ENCODE measurements around the gene TACC2.

Gene TACC2

GRCh38 chr10:122248356-122249302 lies 259.7 kb downstream of the TACC2 start:
- no peak for DNase-seq (ENCODE audit: low read depth in 2 of 2)

- DNase-seq (ENCODE audit: low read depth in 2 of 2) = no peak
Measured at GRCh38 chr10:122249303-122249850, 260.4 kb downstream of the TACC2 start.

DNA sequence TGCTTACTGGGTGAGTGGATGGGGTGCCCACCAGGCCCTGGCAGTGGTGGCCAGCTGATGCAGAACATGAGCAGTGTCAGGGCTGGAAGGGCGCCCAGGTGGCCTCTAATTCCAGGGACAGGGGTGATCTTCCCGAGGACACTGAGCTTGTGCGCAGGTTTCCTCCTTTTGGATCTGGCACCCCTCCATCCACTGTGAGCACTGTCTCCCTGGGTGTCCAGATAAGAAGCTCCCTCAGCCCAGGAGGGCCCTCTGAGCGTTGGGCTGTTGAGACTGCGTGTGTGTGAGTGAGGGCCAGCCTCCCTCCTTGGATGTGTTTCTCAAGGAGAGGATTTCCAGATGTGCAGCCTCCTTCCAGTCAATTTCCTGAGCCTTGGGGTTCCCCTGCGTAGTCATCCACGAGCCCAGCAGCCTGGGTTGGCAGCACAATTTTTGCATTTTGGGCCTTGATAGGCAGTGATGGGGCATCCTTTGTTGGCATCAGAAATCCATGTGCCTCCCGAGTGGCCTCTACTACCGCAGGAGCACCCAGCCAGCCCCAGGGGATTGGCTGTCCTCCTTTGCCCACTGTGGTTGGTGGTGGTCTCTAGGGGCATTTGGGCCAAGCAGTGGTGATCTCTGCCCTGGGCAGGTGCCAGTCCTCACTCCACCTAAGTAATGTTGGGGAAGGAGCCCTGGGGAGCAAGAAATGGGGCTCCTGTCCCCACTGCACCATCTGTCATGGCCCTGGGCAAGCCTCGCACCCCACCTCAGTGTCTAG lies 261.2 kb downstream of the TACC2 start:
- DNase-seq (ENCODE audit: low read depth in 2 of 2) = no peak

DNA sequence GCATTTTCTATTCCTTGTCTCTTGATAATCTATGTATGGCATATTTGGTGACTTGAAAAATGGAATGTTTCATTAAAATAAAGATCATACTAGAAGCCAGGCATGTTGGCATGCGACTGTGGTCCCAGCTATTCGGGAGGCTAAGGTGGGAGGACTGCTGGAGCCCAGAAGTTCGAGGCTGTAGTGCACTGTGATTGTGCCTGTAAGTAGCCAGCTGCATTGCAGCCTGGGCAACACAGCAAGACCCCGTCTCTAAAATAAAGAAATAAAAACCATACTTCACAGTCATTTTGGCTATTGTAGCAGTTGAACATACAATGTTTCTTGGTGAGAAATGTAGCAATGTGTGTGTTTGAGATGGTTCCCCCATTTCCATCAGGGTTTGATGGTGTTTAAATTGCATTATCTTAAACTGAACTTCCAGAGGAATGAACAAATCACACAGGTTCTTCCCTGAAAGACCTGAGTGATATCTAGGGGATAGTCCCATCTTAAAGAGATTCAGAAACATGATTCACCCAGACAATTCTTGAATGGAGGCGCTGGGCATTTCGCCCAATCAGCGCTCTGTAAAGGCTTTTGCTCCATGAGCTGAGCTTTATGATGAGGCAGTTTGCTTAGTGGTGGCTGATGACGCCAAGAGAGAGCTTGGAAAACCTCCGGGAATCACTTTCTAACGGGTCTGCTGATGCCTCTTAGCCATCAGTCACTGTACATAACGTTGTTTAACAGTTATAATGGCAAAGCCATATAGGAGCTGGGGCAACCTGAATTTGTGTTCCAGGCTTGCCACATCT lies 262.7 kb downstream of the TACC2 start:
- DNase-seq (ENCODE audit: low read depth in 2 of 2) = no peak

- no peak for DNase-seq (ENCODE audit: low read depth in 2 of 2)
Measured at GRCh38 chr10:122252805-122253204, 263.8 kb downstream of the TACC2 start.

- no peak for DNase-seq (ENCODE audit: low read depth in 2 of 2)
Measured at GRCh38 chr10:122253605-122254004, 264.6 kb downstream of the TACC2 start.

GRCh38 chr10:122254831-122255230 lies 265.9 kb downstream of the TACC2 start:
- no peak for DNase-seq (ENCODE audit: low read depth in 2 of 2)

GRCh38 chr10:122255509-122256301 lies 266.7 kb downstream of the TACC2 start:
- no peak for DNase-seq (ENCODE audit: low read depth in 2 of 2)

DNA sequence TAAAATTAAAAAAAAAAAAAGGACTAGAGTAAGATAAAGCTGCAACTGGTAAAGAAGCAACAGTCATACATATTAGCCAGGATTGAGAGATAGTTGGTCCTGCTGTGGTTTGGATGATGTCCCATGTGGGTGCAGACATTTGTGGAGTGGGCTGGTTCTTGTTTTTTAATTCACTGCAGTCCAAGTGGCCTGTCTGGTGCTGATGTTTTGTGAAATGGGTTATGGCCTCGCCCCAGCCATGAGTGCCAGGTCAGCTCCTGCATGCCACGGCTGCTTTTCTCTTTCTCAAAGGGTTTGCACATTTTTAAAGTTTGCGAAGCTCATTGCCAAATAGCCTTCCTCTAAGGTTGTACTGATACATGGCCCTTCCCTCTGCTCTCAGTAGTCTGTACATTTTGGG lies 268.1 kb downstream of the TACC2 start:
- no peak for DNase-seq (ENCODE audit: low read depth in 2 of 2)

GRCh38 chr10:122258136-122259074 lies 269.4 kb downstream of the TACC2 start:
- no peak for DNase-seq (ENCODE audit: low read depth in 2 of 2)

DNA sequence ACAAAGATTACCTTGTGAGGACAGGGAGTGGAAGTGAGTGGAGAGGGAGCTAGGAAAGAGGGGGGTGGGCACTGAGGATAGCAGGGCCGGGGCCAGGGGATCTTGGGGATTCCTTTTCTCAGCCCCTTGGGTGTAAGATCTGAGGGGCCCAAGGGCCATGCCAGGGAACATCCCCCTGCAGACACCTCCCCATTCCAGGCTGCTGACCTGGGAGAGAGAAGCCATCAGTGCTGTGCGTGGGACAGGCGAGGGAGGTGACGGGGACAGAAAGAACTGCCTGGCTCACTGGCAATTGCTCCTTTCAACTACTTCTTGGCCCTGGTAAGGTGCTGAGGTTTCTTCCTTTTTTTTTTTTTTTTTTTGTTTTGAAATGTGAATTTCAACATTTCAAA lies 270.1 kb downstream of the TACC2 start:
- no peak for DNase-seq (ENCODE audit: low read depth in 2 of 2)

DNA sequence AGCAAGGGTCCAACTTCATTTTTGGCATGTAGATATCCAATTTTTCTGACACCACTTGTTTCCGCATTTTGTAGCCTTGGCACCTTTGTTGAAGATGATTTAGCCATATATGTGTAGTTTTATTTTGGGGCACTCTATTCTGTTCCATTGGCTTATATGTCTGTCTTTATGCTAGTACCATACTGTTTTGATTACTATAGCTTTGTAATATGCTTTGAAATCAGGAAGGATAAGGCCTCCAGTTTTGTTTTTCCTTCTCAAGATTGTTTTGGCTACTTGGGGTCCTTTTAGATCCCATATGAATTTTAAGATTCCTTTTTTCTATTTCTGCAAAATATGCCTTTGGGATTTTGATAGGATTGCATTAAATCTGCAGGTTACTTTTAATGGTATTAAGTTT lies 272.6 kb downstream of the TACC2 start:
- no peak for DNase-seq (ENCODE audit: low read depth in 2 of 2)

DNA sequence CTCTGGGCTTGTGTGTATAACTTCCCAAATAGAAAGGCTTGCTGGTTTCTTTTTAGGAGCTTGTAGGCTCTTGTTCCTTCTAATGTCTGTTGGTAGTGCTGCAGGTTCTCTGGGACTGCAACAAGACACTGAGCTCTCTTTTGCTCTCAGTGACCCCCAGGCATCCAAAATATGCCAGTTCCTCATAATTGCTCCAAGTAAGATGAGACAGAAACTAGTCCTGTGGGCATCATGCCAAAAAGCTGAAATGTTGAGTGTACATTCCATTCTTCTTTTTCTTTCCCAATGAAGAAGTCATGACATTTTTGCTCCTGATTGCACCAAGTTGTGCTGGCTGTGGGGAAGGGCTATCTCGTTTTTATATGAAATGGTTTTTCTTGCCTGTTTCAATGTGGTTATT lies 275.0 kb downstream of the TACC2 start:
- no peak for DNase-seq (ENCODE audit: low read depth in 2 of 2)

GRCh38 chr10:122264436-122264835 lies 275.5 kb downstream of the TACC2 start:
- DNase-seq (ENCODE audit: low read depth in 2 of 2) = no peak

GRCh38 chr10:122264931-122265330 lies 276.0 kb downstream of the TACC2 start:
- no peak for DNase-seq (ENCODE audit: low read depth in 2 of 2)

GRCh38 chr10:122265896-122266295 lies 276.9 kb downstream of the TACC2 start:
- no peak for DNase-seq (ENCODE audit: low read depth in 2 of 2)

- peak in 1 of 2 donors; percentile 11 for DNase-seq (ENCODE audit: low read depth in 2 of 2)
Measured at GRCh38 chr10:122267849-122268737, 279.1 kb downstream of the TACC2 start.

DNA sequence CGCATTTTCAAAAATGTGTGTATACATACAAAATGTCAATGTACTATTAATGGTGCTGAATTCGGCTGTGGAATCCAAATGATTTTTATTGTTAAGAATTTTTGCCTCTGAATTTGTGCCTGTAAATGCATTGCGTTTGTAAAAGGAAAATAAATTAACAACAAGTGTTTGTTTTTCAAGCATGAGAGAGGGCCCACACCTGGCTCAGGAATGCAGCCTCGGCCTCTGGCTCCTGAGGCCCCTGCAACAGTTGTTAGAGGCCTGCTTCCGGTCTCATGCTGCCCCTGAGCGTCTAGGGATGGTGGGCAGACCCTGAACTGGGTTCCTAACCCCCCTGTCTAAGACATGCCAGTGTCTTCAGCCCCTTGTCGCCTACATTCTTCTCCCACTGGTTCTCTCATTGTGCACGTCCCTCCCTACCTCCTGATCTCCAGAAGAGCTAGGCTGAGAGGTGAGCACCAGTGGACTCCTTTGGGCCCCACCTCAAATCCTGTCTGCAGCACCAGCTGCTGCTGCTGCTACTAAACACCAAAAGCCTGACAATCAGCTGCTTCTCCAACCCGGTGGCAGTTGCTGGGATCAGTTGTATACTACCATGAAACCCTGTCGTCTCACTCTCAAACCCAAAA lies 280.2 kb downstream of the TACC2 start:
- DNase-seq (ENCODE audit: low read depth in 2 of 2) = no peak

All from stimulated activated CD8-positive, alpha-beta memory T cell treated with anti-CD3 and anti-CD28 coated beads, Interleukin-15, amount 100 ng/mL, for 4 hours (primary cell).